Uterus (tissue), 2 donors: ENCODE data around the gene CHPF.

Experiments used
- CTCF ChIP-seq, 4 experiments: fragments of 200-600 bp in 2 of 4; fragments of 450-650 bp in 2 of 4; sonication (generic) in 2 of 4; IDR thresholded peaks; one replicate each; pipeline ENCODE4 v1.5.1; 2016 to 2019; ENCODE audit warnings: antibody characterized with exemption in 4 of 4, mild to moderate bottlenecking in 2 of 4, moderate library complexity in 1 of 4
- POLR2A ChIP-seq, 2 donors: fragments of 450-650 bp; IDR thresholded peaks; one replicate each; pipeline ENCODE4 v1.6.1; 2016; ENCODE audit warnings: antibody characterized with exemption in 2 of 2, mild to moderate bottlenecking in 1 of 2, moderate library complexity in 1 of 2

- no peak for TF ChIP-seq CTCF (IDR thresholded peaks at IDR 0.05)
- no peak for TF ChIP-seq POLR2A (IDR thresholded peaks at IDR 0.05)
Measured at GRCh38 chr2:219500135-219500534, 43.5 kb downstream of the CHPF start.
